K562 (cell line): ENCODE measurements around the gene CERCAM. TPM values are rescaled to one million over a fixed set of nuclear protein-coding genes. Genes with fewer than 3 reads are reported as not detected.

Experiments used
- ATF1 ChIP-seq, 2 experiments: fragments of 450-650 bp in 1 of 2; IDR thresholded peaks; 2 replicates each; pipeline ENCODE4 v1.6.1; 2016; ENCODE audit warnings: missing compliant biosample characterization in 1 of 2, missing genetic modification characterization in 1 of 2
- ESRRA ChIP-seq: fragments of 450-650 bp; IDR thresholded peaks from 2 replicates; pipeline ENCODE4 v1.6.1; 2014; ENCODE audit warnings: low read depth, mild to moderate bottlenecking, moderate library complexity, borderline replicate concordance
- FOXM1 ChIP-seq, 2 experiments: fragments of 450-650 bp in 1 of 2; sonication (generic) in 1 of 2; formaldehyde crosslinking in 1 of 2; IDR thresholded peaks; 2 replicates each; pipeline versions ENCODE4 v1.6.1 to v1.9.0; 2017 to 2022; ENCODE audit warnings: low read depth in 2 of 2, mild to moderate bottlenecking in 2 of 2, missing genetic modification reagents in 1 of 2, moderate library complexity in 1 of 2
- KDM1A ChIP-seq, 2 experiments: fragments of 450-650 bp; IDR thresholded peaks; 2 replicates each; pipeline ENCODE4 v1.6.1; 2016; ENCODE audit warnings: mild to moderate bottlenecking in 2 of 2
- MTA1 ChIP-seq: fragments of 450-650 bp; IDR thresholded peaks from 2 replicates; pipeline ENCODE4 v1.6.1; 2017; ENCODE audit warnings: borderline replicate concordance
- POLR2H ChIP-seq: IDR thresholded peaks from 2 replicates; pipeline ENCODE4 v1.6.1; 2016; ENCODE audit warnings: missing genetic modification characterization, low read depth, mild to moderate bottlenecking, control low read depth, missing compliant biosample characterization, moderate library complexity
- SAFB ChIP-seq: fragments of 200-400 bp; formaldehyde crosslinking; IDR thresholded peaks from 2 replicates; pipeline ENCODE4 v1.6.1; 2017; ENCODE audit warnings: low read depth, low read length, borderline replicate concordance
- TSC22D4 ChIP-seq: fragments of 450-650 bp; IDR thresholded peaks from 2 replicates; pipeline ENCODE4 v1.6.1; 2016; ENCODE audit warnings: missing genetic modification characterization, missing biosample characterization, control low read depth
- U2AF1 ChIP-seq: fragments of 200-400 bp; formaldehyde crosslinking; optimal IDR thresholded peaks from 2 replicates; pipeline ENCODE3; 2017; ENCODE audit warnings: mild to moderate bottlenecking, low read depth, low read length, moderate library complexity
- ZNF140 ChIP-seq: fragments of 250-450 bp; sonication (Bioruptor Pico); IDR thresholded peaks from 2 replicates; pipeline ENCODE4 v1.8.0; 2021; ENCODE audit warnings: moderate library complexity, mild to moderate bottlenecking, inconsistent platforms
- ZNF551 ChIP-seq: fragments of 250-450 bp; sonication (Bioruptor Pico); IDR thresholded peaks from 2 replicates; pipeline ENCODE4 v1.5.0; 2021; ENCODE audit warnings: mild to moderate bottlenecking, moderate library complexity
- ZNF778 ChIP-seq: fragments of 450-650 bp; formaldehyde crosslinking; IDR thresholded peaks from 2 replicates; pipeline ENCODE4 v1.4.0; 2020; ENCODE audit warnings: mild to moderate bottlenecking, moderate library complexity
- polyA plus RNA-seq, 8 experiments: library from polyadenylated mRNA; depleted of rRNA in 4 of 8; stranded (reverse) in 5 of 8; unstranded in 3 of 8; fragments of >200 nt; fragmentation: Nextera tagmentation in 2 of 8; fragmentation: Illumina TruSeq in 1 of 8; extraction: Ambion mirVana in 2 of 8; extraction: Trizol in 1 of 8; gene quantifications; 2 replicates each; pipeline versions ENCODE4 v1.2.1 to v1.2.3, GENCODE V29; 2011 to 2014; ENCODE audit warnings: inconsistent platforms in 1 of 8, missing spikeins in 1 of 8
- total RNA-seq, 7 experiments: library from RNA; depleted of rRNA in 6 of 7; stranded (reverse); fragments of >200 nt in 6 of 7; fragmentation: Illumina TruSeq in 2 of 7; extraction: Trizol in 2 of 7; gene quantifications; 2 replicates each; pipeline versions ENCODE4 v1.2.1 to v1.2.3, GENCODE V29; 2011 to 2021; ENCODE audit warnings: low replicate concordance in 1 of 7
- TF ChIP-seq, protein P1 (sequence below): fragments of 450-650 bp; IDR thresholded peaks from 2 replicates; pipeline ENCODE4 v1.6.1; 2016; ENCODE audit warnings: low read depth
- TF ChIP-seq, protein P2 (sequence below), 2 experiments: IDR thresholded peaks; 2 replicates each; pipeline ENCODE4 v1.6.1; 2011; ENCODE audit warnings: borderline replicate concordance in 1 of 2, control low read depth in 1 of 2, low read depth in 1 of 2, low read length in 1 of 2, mild to moderate bottlenecking in 1 of 2, mixed read lengths in 1 of 2, moderate library complexity in 1 of 2; ENCODE audit not compliant: insufficient read depth in 1 of 2, insufficient read length in 1 of 2, poor library complexity in 1 of 2, severe bottlenecking in 1 of 2; ENCODE audit errors: extremely low read depth in 1 of 2
- TF ChIP-seq, protein P3 (sequence below): sonication (generic); formaldehyde crosslinking; IDR thresholded peaks from 2 replicates; pipeline ENCODE4 v1.8.0; 2022; ENCODE audit warnings: missing genetic modification reagents, mild to moderate bottlenecking, borderline replicate concordance
- TF ChIP-seq, protein P4 (sequence below): fragments of 250-450 bp; sonication (Bioruptor Pico); IDR thresholded peaks from 2 replicates; pipeline ENCODE4 v1.4.0; 2020; ENCODE audit warnings: borderline replicate concordance

CERCAM gene
- total and polyA plus RNA-seq, 9 of the 15 experiments (the other 6 are each of a cell fraction or from before 2014, with no cell fraction given) = 0.75 to 24.0 (median 18.0) TPM

DNA sequence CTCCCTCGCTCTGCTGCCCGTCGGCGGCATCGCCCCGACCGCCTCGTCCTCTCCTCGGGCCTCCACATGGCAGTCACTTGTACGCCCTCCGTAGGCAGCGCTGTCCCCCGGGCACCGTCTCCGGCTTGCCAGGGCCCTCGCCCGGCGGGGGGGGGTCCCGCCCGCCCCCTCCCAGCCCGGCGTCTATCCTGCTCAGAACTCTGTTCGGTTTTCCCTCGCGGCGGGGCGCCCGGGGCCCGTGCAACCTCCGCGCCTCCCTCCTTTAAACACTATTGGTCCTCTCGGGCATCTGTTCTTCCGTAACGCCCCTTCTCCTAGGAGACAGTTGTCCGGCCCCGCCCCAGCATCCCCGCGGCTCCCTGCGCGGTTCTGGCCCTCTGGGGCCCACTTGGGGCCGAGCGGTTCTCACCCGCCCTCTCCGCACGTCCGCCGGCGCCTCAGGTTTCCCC is 36.0 kb downstream of the CERCAM start (continued):
- TF ChIP-seq, protein P1, sequence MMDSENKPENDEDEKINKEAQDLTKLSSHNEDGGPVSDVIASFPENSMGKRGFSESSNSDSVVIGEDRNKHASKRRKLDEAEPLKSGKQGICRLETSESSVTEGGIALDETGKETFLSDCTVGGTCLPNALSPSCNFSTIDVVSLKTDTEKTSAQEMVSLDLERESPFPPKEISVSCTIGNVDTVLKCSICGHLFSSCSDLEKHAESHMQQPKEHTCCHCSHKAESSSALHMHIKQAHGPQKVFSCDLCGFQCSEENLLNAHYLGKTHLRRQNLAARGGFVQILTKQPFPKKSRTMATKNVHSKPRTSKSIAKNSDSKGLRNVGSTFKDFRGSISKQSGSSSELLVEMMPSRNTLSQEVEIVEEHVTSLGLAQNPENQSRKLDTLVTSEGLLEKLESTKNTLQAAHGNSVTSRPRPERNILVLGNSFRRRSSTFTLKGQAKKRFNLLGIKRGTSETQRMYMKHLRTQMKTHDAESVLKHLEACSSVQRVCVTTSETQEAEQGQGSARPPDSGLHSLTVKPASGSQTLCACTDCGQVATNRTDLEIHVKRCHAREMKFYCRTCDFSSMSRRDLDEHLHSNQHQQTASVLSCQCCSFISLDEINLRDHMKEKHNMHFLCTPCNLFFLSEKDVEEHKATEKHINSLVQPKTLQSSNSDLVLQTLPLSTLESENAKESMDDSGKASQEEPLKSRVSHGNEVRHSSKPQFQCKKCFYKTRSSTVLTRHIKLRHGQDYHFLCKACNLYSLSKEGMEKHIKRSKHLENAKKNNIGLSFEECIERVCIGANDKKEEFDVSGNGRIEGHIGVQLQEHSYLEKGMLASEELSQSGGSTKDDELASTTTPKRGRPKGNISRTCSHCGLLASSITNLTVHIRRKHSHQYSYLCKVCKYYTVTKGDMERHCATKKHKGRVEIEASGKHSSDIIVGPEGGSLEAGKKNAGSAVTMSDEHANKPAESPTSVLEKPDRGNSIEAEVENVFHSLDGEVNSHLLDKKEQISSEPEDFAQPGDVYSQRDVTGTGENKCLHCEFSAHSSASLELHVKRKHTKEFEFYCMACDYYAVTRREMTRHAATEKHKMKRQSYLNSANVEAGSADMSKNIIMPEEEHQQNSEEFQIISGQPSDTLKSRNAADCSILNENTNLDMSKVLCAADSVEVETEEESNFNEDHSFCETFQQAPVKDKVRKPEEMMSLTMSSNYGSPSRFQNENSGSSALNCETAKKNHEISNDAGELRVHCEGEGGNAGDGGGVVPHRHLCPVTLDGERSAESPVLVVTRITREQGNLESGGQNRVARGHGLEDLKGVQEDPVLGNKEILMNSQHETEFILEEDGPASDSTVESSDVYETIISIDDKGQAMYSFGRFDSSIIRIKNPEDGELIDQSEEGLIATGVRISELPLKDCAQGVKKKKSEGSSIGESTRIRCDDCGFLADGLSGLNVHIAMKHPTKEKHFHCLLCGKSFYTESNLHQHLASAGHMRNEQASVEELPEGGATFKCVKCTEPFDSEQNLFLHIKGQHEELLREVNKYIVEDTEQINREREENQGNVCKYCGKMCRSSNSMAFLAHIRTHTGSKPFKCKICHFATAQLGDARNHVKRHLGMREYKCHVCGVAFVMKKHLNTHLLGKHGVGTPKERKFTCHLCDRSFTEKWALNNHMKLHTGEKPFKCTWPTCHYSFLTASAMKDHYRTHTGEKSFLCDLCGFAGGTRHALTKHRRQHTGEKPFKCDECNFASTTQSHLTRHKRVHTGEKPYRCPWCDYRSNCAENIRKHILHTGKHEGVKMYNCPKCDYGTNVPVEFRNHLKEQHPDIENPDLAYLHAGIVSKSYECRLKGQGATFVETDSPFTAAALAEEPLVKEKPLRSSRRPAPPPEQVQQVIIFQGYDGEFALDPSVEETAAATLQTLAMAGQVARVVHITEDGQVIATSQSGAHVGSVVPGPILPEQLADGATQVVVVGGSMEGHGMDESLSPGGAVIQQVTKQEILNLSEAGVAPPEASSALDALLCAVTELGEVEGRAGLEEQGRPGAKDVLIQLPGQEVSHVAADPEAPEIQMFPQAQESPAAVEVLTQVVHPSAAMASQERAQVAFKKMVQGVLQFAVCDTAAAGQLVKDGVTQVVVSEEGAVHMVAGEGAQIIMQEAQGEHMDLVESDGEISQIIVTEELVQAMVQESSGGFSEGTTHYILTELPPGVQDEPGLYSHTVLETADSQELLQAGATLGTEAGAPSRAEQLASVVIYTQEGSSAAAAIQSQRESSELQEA = 0 out of 2 replicates have a peak, but pooled peaks have one; percentile 23
- TF ChIP-seq MTA1 (no peak), KDM1A (IDR thresholded peaks at IDR 0.05) (no peak), U2AF1 (peak; percentile 38), ZNF140 (CRISPR knock-in tag) (no peak), TSC22D4 (no peak), ZNF551 (CRISPR knock-in tag) (no peak), ESRRA (no peak), ATF1 (CRISPR knock-in tag; IDR thresholded peaks at IDR 0.05) (no peak), ATF1 (tag; IDR thresholded peaks at IDR 0.05) (no peak), POLR2H (tag) (no peak), SAFB (no peak), ZNF778 (CRISPR knock-in tag) (no peak), FOXM1 (IDR thresholded peaks at IDR 0.05; ENCODE audit: low read depth) (no peak), FOXM1 (CRISPR knock-in tag; IDR thresholded peaks at IDR 0.05; ENCODE audit: low read depth) (no peak)
- TF ChIP-seq, protein P2, sequence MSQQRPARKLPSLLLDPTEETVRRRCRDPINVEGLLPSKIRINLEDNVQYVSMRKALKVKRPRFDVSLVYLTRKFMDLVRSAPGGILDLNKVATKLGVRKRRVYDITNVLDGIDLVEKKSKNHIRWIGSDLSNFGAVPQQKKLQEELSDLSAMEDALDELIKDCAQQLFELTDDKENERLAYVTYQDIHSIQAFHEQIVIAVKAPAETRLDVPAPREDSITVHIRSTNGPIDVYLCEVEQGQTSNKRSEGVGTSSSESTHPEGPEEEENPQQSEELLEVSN (IDR thresholded peaks at IDR 0.05; ENCODE audit: borderline replicate concordance in 1 of 2, extremely low read depth in 1 of 2, insufficient read depth in 1 of 2, insufficient read length in 1 of 2, low read depth in 1 of 2, low read length in 1 of 2, poor library complexity in 1 of 2, severe bottlenecking in 1 of 2) = peak; percentile 48 to 77
- TF ChIP-seq, protein P3, sequence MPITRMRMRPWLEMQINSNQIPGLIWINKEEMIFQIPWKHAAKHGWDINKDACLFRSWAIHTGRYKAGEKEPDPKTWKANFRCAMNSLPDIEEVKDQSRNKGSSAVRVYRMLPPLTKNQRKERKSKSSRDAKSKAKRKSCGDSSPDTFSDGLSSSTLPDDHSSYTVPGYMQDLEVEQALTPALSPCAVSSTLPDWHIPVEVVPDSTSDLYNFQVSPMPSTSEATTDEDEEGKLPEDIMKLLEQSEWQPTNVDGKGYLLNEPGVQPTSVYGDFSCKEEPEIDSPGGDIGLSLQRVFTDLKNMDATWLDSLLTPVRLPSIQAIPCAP (CRISPR knock-in tag) = no peak
- TF ChIP-seq, protein P4, sequence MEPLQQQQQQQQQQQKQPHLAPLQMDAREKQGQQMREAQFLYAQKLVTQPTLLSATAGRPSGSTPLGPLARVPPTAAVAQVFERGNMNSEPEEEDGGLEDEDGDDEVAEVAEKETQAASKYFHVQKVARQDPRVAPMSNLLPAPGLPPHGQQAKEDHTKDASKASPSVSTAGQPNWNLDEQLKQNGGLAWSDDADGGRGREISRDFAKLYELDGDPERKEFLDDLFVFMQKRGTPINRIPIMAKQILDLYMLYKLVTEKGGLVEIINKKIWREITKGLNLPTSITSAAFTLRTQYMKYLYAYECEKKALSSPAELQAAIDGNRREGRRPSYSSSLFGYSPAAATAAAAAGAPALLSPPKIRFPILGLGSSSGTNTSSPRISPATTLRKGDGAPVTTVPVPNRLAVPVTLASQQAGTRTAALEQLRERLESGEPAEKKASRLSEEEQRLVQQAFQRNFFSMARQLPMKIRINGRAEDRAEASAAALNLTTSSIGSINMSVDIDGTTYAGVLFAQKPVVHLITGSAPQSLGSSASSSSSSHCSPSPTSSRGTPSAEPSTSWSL = no peak
